Activated CD8-positive, alpha-beta memory T cell treated with anti-CD3 and anti-CD28 coated beads for 36 hours (primary cell): ENCODE data around the gene GTF2B. TPM values are rescaled to one million over a fixed set of nuclear protein-coding genes. Genes with fewer than 3 reads are reported as not detected.
"Not testable (repeated sequence)": the region's sequence is repeated elsewhere in the genome, so short reads cannot be mapped to it uniquely, and the experiment has no call there.

Experiments used
- CTCF ChIA-PET: fragments of 350-600 bp; sonication (Branson Sonifier 250); formaldehyde crosslinking; loops from one replicate; lab custom pipeline; 2021; ENCODE audit warnings: antibody characterized with exemption; lab: Charles Lee
- POLR2A ChIA-PET: fragments of 350-600 bp; sonication (Branson Sonifier 250); formaldehyde crosslinking; loops from one replicate; lab custom pipeline; 2021; ENCODE audit warnings: antibody characterized with exemption; lab: Charles Lee
- total RNA-seq, 2 experiments: library from RNA; stranded (reverse); gene quantifications; one replicate each; pipeline ENCODE4 v1.2.3, GENCODE V29; 2021

GTF2B gene
- total RNA-seq = 10 to 100 TPM; 37.8 to 39.9 TPM

GRCh38 chr1:88891318-88891950 lies at the start of gene GTF2B:
TSS of gene GTF2B (minus strand) at chr1:88891567. CDS start at chr1:88891499, 68 bp downstream.
- POLR2A ChIA-PET = interaction anchor here (1.0 to 1.5 kb wide), 5 partner anchors 14 to 208 kb away, joined by 3 to 6 read pairs (median 3); partner anchors contain the start of gene PKN2

DNA sequence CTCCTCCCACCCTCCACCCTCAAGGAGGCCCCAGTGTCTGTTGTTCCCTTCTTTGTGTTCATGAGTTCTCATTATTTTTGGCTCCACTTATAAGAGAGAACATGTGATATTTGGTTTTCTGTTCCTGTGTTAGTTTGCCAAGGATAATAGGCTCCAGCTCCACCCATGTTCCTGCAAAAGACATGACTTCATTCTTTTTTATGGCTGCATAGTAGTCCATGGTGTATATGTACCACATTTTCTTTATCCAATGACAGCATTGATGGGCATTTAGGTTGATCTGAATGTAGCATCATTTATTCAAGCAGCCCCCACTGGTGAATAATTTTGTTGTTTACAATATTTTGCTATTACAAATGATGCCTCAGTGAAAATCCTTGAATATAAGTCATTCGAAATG lies 47.2 kb upstream of the GTF2B start:
- POLR2A ChIA-PET, CTCF ChIA-PET: not testable (repeated sequence)

More at GRCh38 chr1:88891318-88891950, at the start of gene GTF2B:
- CTCF ChIA-PET = interaction anchor here (0.6 to 3.1 kb wide), 4 partner anchors 9 to 489 kb away, joined by 3 to 10 read pairs (median 4); no protein-coding TSS in a partner anchor

- CTCF ChIA-PET = no interaction called here
- POLR2A ChIA-PET = no interaction called here
These were observed 45.5 kb upstream of the GTF2B start for GRCh38 chr1:88936760-88937342.

GRCh38 chr1:88936223-88936523 lies 44.8 kb upstream of the GTF2B start:
- ChIA-PET POLR2A (no interaction called here), CTCF (no interaction called here)

GRCh38 chr1:88935522-88936222 lies 44.3 kb upstream of the GTF2B start:
- ChIA-PET POLR2A (no interaction called here), CTCF (interaction anchor here (1.0 kb wide), 1 partner anchor 10 kb away, joined by 4 read pairs; no protein-coding TSS in a partner anchor)

- POLR2A ChIA-PET, CTCF ChIA-PET: not testable (repeated sequence)
These were observed 38.8 kb upstream of the GTF2B start for GRCh38 chr1:88930176-88930575.

DNA sequence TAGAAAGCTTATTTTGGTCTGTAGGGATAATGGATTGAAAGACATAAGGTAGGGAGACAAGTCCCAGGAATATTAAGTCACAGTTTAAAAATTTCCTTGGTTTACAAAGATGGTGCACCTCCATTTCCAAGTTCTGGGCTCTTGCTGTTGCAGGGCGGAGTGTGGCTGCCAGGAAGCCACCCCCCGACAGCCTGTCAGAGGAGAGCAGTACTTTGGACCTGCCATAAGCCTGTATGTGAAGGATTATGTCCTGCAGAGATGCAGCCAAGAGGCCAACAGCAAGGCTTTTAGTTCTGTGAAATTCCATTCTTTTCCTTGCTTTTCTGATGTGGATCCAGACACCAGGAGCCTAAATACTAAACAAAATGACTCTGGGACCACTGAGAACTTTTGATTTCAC lies 31.9 kb upstream of the GTF2B start:
- ChIA-PET CTCF (no interaction called here), POLR2A (no interaction called here)

- POLR2A ChIA-PET = no interaction called here
These were observed 30.8 kb upstream of the GTF2B start for GRCh38 chr1:88922214-88922613.

DNA sequence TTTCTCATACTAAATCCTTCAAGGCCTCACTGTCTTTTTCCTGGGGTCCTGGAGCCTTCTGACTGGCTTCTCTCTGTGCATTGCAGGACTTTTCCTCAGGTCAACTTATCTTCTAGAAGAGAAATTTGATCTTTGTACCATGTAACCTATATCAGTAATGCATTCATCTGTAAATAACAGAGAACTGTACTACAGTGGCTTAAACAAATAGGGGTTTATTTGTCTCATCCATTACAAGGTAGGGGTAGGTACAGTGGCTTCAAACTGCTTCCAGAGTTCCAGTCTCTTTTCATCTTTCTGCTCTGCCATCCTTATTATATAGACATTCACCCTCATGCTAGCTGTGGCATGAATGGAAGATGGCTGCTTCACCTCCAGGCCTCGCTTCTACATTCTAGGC lies 29.5 kb upstream of the GTF2B start:
- CTCF ChIA-PET = no interaction called here

More at GRCh38 chr1:88922214-88922613, 30.8 kb upstream of the GTF2B start:
- CTCF ChIA-PET = no interaction called here

GRCh38 chr1:88917321-88918025 lies 26.1 kb upstream of the GTF2B start:
- POLR2A ChIA-PET = no interaction called here
- CTCF ChIA-PET = no interaction called here

More for the DNA sequence above, 29.5 kb upstream of the GTF2B start:
- POLR2A ChIA-PET = no interaction called here

- POLR2A ChIA-PET = no interaction called here
- CTCF ChIA-PET = no interaction called here
These were observed 25.5 kb upstream of the GTF2B start for GRCh38 chr1:88916883-88917282.

GRCh38 chr1:88911800-88912199 lies 20.4 kb upstream of the GTF2B start:
- CTCF ChIA-PET, POLR2A ChIA-PET: not testable (repeated sequence)

DNA sequence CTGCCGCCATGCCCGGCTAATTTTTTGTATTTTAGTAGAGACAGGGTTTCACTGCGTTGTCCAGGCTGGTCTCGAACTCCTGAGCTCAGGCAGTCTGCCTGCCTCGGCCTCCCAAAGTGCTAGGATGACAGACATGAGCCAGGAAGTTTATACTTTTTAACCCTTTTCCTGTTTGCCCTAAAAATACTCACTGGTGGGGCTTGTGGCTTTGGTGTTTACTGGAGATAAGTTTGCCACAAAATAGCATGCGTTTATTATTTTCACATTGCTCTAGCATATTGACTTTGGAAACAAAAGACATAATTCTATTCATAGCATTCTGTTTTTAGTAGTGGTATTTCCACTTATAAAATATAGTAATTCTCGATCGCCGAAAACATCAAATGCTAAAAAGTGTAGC lies 19.8 kb upstream of the GTF2B start:
- ChIA-PET CTCF (no interaction called here), POLR2A (no interaction called here)

DNA sequence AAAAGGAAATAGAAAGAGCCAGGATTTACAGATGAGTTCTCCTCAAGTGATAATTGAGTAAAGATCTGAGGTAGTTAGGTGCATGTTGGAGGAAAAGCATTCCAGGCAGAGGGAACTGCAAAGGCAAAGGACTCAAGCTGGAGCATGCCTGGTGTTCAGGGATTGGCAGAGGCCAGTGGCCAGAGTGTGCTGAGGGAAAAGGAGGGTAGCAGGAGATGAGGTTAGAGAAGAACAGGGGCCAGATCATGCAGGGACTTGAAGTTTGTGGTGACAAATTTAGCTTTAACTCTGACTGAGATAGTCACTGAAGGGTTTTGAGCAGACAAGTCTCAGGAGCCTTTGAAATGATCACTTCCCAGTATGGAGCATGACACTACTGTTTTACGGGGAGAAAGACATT lies 19.0 kb upstream of the GTF2B start:
- ChIA-PET CTCF (no interaction called here), POLR2A (no interaction called here)

DNA sequence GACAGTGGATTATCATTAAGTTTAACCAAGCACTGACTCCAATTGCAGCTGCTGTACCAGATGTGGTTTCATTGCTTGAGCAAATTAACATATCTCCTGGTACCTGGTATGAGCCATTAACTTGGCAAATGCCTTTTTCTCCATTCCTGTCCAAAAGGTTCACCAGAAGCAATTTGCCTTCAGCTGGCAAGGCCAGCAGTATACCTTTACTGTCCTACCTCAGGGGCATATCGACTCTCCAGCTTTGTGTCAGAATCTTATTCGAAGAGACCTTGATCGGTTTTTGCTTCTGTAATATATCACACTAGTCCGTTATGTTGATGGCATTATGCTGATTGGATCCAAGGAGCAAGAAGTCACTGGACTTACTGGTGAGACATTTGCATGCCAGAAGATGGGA lies 9.5 kb upstream of the GTF2B start:
- CTCF ChIA-PET = interaction anchor here (1.2 kb wide), 1 partner anchor 9 kb away, joined by 3 read pairs; no protein-coding TSS in a partner anchor
- POLR2A ChIA-PET = no interaction called here

- POLR2A ChIA-PET = no interaction called here
- CTCF ChIA-PET = no interaction called here
These were observed 5.8 kb upstream of the GTF2B start for GRCh38 chr1:88897070-88897730.

GRCh38 chr1:88892357-88892877 lies 1.1 kb upstream of the GTF2B start:
- CTCF ChIA-PET = interaction anchor here (1.1 kb wide), 1 partner anchor 8 kb away, joined by 3 read pairs; no protein-coding TSS in a partner anchor

DNA sequence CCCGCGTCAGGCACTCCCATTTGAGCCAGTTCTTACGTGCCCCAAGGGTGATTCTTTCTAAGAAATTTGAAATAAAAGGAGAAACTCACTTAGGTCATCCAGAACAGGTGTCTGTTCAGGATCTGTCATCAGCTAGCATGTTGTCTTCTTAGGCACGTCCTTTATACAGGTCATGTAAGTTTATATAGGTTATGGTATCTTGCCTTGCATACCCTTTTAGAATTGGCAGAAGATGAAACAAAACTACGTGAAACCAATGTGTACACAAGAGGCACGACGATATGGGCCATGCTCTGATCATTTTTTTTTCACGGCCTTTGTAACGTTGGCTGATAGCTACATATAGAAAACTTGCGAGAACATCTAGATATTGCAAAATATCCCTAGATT lies 579 bp upstream of the GTF2B start:
- POLR2A ChIA-PET = interaction anchor here (1.0 to 1.2 kb wide), 3 partner anchors 16 to 87 kb away, joined by 3 to 4 read pairs (median 3); no protein-coding TSS in a partner anchor

More at GRCh38 chr1:88892357-88892877, 1.1 kb upstream of the GTF2B start:
- POLR2A ChIA-PET = interaction anchor here (1.0 to 1.1 kb wide), 2 partner anchors 54 to 86 kb away, joined by 3 read pairs; no protein-coding TSS in a partner anchor

More for the DNA sequence above, 579 bp upstream of the GTF2B start:
- CTCF ChIA-PET = interaction anchor here (0.6 to 3.1 kb wide), 3 partner anchors 9 to 489 kb away, joined by 3 to 10 read pairs (median 4); no protein-coding TSS in a partner anchor
